ENCODE results near the gene CRHR1. TPM values are rescaled to one million over a fixed set of nuclear protein-coding genes. Genes with fewer than 3 reads are reported as not detected.

CRHR1 gene
- total RNA-seq, 4 donors from 2014 or later = 0.10 to 0.54 (median 0.35) TPM; not detected in 1

DNA sequence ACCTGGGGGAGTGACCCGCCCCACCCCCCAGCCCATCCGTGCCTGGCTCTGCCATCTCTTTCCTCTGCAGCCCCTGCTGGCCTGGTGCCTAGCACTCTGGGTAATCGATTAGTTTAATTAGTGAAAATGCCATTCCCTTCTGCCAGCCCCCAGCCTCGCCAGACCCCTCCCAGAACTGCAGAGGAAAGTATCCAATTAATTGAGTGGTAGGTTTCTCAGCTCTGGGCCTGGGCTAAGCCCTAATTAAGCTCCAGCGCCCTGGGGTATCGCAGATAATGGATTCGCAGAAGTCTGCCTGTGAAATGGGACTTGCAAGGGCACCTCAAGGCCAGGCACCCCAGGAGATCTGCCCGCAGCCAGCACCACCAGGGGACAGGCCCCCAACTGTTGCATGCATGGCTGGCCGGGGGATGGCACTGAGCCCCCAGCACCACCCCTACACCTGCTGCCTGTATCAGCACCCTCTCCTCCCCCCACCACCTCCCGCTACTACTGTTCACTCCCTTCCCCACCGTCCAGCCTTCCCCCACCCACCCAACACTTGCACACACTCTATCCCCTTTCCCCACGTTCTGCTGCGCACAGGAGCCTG, 40.9 kb downstream of the CRHR1 start:
- Histone ChIP-seq H3K4me1 (no peaks in the 10 kb centered on the region), H3K4me3 (no peak overlapping the region), H3K9me3 (no peaks in the 10 kb centered on the region), H3K27ac (no peak overlapping the region), H3K27me3 (peaks cover 56% of the 10 kb centered on the region), H3K36me3 (no peaks in the 10 kb centered on the region)
- ATAC-seq = no peak
- TF ChIP-seq POLR2A (IDR thresholded peaks at IDR 0.05) (no peak), EP300 (IDR thresholded peaks at IDR 0.05) (no peak), POLR2AphosphoS5 (IDR thresholded peaks at IDR 0.05) (no peak)
- TF ChIP-seq, protein P1, sequence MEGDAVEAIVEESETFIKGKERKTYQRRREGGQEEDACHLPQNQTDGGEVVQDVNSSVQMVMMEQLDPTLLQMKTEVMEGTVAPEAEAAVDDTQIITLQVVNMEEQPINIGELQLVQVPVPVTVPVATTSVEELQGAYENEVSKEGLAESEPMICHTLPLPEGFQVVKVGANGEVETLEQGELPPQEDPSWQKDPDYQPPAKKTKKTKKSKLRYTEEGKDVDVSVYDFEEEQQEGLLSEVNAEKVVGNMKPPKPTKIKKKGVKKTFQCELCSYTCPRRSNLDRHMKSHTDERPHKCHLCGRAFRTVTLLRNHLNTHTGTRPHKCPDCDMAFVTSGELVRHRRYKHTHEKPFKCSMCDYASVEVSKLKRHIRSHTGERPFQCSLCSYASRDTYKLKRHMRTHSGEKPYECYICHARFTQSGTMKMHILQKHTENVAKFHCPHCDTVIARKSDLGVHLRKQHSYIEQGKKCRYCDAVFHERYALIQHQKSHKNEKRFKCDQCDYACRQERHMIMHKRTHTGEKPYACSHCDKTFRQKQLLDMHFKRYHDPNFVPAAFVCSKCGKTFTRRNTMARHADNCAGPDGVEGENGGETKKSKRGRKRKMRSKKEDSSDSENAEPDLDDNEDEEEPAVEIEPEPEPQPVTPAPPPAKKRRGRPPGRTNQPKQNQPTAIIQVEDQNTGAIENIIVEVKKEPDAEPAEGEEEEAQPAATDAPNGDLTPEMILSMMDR (IDR thresholded peaks at IDR 0.05) = no peak
- WGBS, 2 donors (ENCODE audit: low coverage in 1 of 2) = 72 to 93% methylated on average over 2 to 3 of the region's 13 CpGs

DNA sequence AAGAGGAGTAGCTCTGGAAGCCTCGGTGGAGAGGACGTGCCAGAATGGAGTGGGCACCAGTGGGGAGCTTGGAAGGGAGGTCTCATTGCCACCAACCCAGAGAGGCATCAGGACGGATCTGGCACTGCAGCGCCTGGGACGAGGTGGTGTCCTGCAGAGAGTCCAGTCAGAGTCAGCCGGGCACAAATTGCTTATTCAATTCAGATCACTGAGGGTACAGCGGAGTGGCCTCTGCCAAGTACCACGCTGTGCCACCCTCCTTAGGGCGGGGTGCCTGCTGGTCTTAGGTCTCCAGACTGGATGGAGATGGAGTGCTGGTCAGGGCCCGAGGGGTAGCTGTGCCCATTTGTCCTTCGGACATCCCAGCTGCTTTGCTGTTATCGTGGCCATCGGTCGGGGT, 41.7 kb downstream of the CRHR1 start:
- WGBS, 2 donors (ENCODE audit: low coverage in 1 of 2) = 100% methylated on average over 1 of the region's 14 CpGs; no CpG with 5 or more reads in 1 of the 2 donors
- Histone ChIP-seq H3K4me1 (no peaks in the 10 kb centered on the region), H3K9me3 (no peaks in the 10 kb centered on the region), H3K27ac (no peak overlapping the region), H3K36me3 (no peaks in the 10 kb centered on the region), H3K27me3 (peaks cover 64% of the 10 kb centered on the region), H3K4me3 (no peak overlapping the region)
- no peak for TF ChIP-seq POLR2A (IDR thresholded peaks at IDR 0.05)
- TF ChIP-seq POLR2AphosphoS5 (IDR thresholded peaks at IDR 0.05) = no peak
- no peak for TF ChIP-seq EP300 (IDR thresholded peaks at IDR 0.05)
- TF ChIP-seq, protein P1 (IDR thresholded peaks at IDR 0.05) = no peak
- no peak for ATAC-seq

DNA sequence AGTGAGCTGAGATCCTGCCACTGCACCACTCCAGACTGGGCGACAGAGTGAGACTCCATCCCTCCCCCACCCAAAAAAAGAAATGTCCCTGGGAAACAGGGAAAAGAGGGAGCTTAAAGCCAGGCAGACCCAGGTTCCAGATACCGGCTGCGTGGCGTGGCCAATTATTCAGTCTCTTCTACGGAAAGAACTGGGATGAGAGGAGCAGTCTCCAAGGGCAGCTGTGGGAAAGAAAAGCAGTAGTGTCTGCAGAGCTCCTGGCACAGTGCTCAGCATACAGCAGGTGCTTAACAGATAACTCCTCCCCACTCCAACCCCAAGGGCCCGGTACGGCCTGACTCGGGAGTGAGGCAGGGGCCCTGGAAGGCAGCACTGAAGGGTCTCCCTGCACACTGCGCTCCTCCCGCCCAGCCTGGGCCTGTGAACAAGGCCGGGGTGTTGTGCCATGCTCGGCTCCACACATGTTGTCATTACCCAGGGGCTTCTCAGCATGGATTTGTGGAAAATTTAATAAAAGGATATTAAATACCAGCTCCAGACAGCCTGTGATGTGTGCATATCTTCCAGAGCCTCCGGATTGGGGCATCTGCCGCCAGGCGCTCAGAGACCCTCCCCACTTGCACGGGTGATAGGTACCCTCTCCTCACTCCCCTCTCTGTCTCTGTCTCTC, 42.9 kb downstream of the CRHR1 start:
- H3K27me3 ChIP-seq = peaks cover 71% of the 10 kb centered on the region
- H3K4me1 ChIP-seq = peaks cover 0 to under 1% (median 0%) of the 10 kb centered on the region in 3 donors
- 75 to 92% methylated on average over 6 of the region's 16 CpGs for WGBS, 2 donors (ENCODE audit: low coverage in 1 of 2)
- H3K36me3 ChIP-seq = no peaks in the 10 kb centered on the region
- TF ChIP-seq EP300 (IDR thresholded peaks at IDR 0.05) (no peak), POLR2A (IDR thresholded peaks at IDR 0.05) (no peak)
- TF ChIP-seq, protein P1 (IDR thresholded peaks at IDR 0.05) = no peak
- no peak overlapping the region for H3K4me3 ChIP-seq
- H3K9me3 ChIP-seq = no peaks in the 10 kb centered on the region
- ATAC-seq = no peak
- no peak overlapping the region for H3K27ac ChIP-seq

DNA sequence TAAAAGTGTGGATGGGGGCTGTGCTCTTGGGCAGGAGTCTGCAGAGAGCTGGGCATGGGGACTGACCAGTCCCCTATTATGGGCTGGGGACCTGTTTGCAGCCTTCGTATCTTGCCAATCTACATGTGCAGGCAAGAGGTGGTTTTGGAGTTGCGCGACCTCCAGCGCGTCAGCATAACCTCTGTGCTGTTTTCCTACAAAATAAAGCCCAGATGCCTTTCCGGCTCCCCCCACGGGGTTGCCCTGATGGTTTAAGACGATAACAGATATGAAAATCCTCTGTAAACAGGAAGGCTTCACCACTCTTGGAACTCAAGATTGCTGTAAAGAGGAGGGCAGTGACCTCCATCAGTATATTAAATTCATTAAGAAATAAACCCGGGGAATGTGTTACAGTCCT, 44.1 kb downstream of the CRHR1 start:
- ATAC-seq = no peak
- Histone ChIP-seq H3K36me3 (no peaks in the 10 kb centered on the region), H3K27ac (no peak overlapping the region), H3K27me3 (peaks cover 70% of the 10 kb centered on the region), H3K4me1 (peaks cover 0 to 5% (median 0%) of the 10 kb centered on the region in 3 donors), H3K9me3 (no peaks in the 10 kb centered on the region), H3K4me3 (no peak overlapping the region)
- WGBS, 2 donors (ENCODE audit: low coverage in 1 of 2) = 67 to 76% methylated on average over 5 to 7 of the region's 9 CpGs
- TF ChIP-seq, protein P1 (IDR thresholded peaks at IDR 0.05) = no peak
- TF ChIP-seq POLR2AphosphoS5 (IDR thresholded peaks at IDR 0.05) (no peak), POLR2A (IDR thresholded peaks at IDR 0.05) (no peak), EP300 (IDR thresholded peaks at IDR 0.05) (no peak)
